ENCODE results near the gene TMEM50A. TPM values are rescaled to one million over a fixed set of nuclear protein-coding genes. Genes with fewer than 3 reads are reported as not detected.
"Not testable (repeated sequence)": the region's sequence is repeated elsewhere in the genome, so short reads cannot be mapped to it uniquely, and the experiment has no call there.

TMEM50A gene
- total RNA-seq, 4 donors from 2014 or later = 63.5 to 89.7 (median 77.2) TPM

- DNase-seq (ENCODE audit: low spot score in 2 of 2); intact Hi-C loops (cut with DNase I; ENCODE audit: low total_unique reads); H3K4me3 ChIP-seq (ENCODE audit: low read depth, poor library complexity, severe bottlenecking): not testable (repeated sequence)
- 65 to 76% methylated on average over 9 of the region's 9 CpGs for WGBS, 2 donors
Observed at GRCh38 chr1:25320314-25320938, 17.7 kb upstream of the TMEM50A start.

GRCh38 chr1:25322127-25322526 lies 16.0 kb upstream of the TMEM50A start:
- H3K4me3 ChIP-seq (ENCODE audit: low read depth, poor library complexity, severe bottlenecking); DNase-seq (ENCODE audit: low spot score in 2 of 2); intact Hi-C loops (cut with DNase I; ENCODE audit: low total_unique reads): not testable (repeated sequence)
- WGBS, 2 donors = 92% methylated on average over 9 of the region's 9 CpGs

GRCh38 chr1:25324407-25324806 lies 13.7 kb upstream of the TMEM50A start:
- 88 to 100% methylated on average over 1 to 3 of the region's 3 CpGs for WGBS, 2 donors
- intact Hi-C loops (cut with DNase I; ENCODE audit: low total_unique reads) = not testable (repeated sequence)

GRCh38 chr1:25327864-25328790 lies 10.0 kb upstream of the TMEM50A start:
- DNase-seq (ENCODE audit: low spot score in 2 of 2); H3K4me3 ChIP-seq (ENCODE audit: low read depth, poor library complexity, severe bottlenecking); intact Hi-C loops (cut with DNase I; ENCODE audit: low total_unique reads): not testable (repeated sequence)
- no CpG with 5 or more reads among the region's 17 CpGs for WGBS, 2 donors

More at GRCh38 chr1:25324407-25324806, 13.7 kb upstream of the TMEM50A start:
- DNase-seq (ENCODE audit: low spot score in 2 of 2); H3K4me3 ChIP-seq (ENCODE audit: low read depth, poor library complexity, severe bottlenecking): not testable (repeated sequence)

GRCh38 chr1:25328791-25329185 lies 9.3 kb upstream of the TMEM50A start:
- intact Hi-C loops (cut with DNase I; ENCODE audit: low total_unique reads) = not testable (repeated sequence)
- 51 to 63% methylated on average over 4 of the region's 4 CpGs for WGBS, 2 donors

GRCh38 chr1:25329336-25329735 lies 8.8 kb upstream of the TMEM50A start:
- intact Hi-C loops (cut with DNase I; ENCODE audit: low total_unique reads) = not testable (repeated sequence)
- 78 to 80% methylated on average over 5 of the region's 5 CpGs for WGBS, 2 donors

More at GRCh38 chr1:25328791-25329185, 9.3 kb upstream of the TMEM50A start:
- not testable (repeated sequence) for DNase-seq (ENCODE audit: low spot score in 2 of 2); H3K4me3 ChIP-seq (ENCODE audit: low read depth, poor library complexity, severe bottlenecking)

GRCh38 chr1:25329950-25330349 lies 8.2 kb upstream of the TMEM50A start:
- intact Hi-C loops (cut with DNase I; ENCODE audit: low total_unique reads); H3K4me3 ChIP-seq (ENCODE audit: low read depth, poor library complexity, severe bottlenecking); DNase-seq (ENCODE audit: low spot score in 2 of 2): not testable (repeated sequence)
- WGBS, 2 donors = 37 to 50% methylated on average over 5 of the region's 5 CpGs

More at GRCh38 chr1:25329336-25329735, 8.8 kb upstream of the TMEM50A start:
- DNase-seq (ENCODE audit: low spot score in 2 of 2); H3K4me3 ChIP-seq (ENCODE audit: low read depth, poor library complexity, severe bottlenecking): not testable (repeated sequence)

GRCh38 chr1:25336922-25337354 lies 1.2 kb upstream of the TMEM50A start:
- peak overlapping the region; percentile 45 for H3K4me3 ChIP-seq (ENCODE audit: low read depth, poor library complexity, severe bottlenecking)
- WGBS, 2 donors = 0% methylated on average over 6 to 15 of the region's 29 CpGs
- intact Hi-C loops (cut with DNase I; ENCODE audit: low total_unique reads); DNase-seq (ENCODE audit: low spot score in 2 of 2): not testable (repeated sequence)

GRCh38 chr1:25337483-25338187 lies 499 bp upstream of the TMEM50A start:
- WGBS, 2 donors = 1% methylated on average over 16 of the region's 39 CpGs; no CpG with 5 or more reads in 1 of the 2 donors
- intact Hi-C loops (cut with DNase I; ENCODE audit: low total_unique reads) = not testable (repeated sequence)

GRCh38 chr1:25338986-25339385 lies 852 bp downstream of the TMEM50A start:
- TF ChIP-seq POLR2A (IDR thresholded peaks at IDR 0.05) (no peak), CTCF (IDR thresholded peaks at IDR 0.05) (no peak)
- 0 to 2% methylated on average over 6 of the region's 6 CpGs for WGBS, 2 donors
- intact Hi-C loops (cut with DNase I; ENCODE audit: low total_unique reads) = no loop called here
- H3K4me3 ChIP-seq (ENCODE audit: low read depth, poor library complexity, severe bottlenecking) = peak overlapping the region; percentile 74
- no peak for DNase-seq (ENCODE audit: low spot score in 2 of 2)

More at GRCh38 chr1:25337483-25338187, 499 bp upstream of the TMEM50A start:
- DNase-seq (ENCODE audit: low spot score in 2 of 2) = peak in 1 of 2 donors; percentile 88
- peak overlapping the region; percentile 74 for H3K4me3 ChIP-seq (ENCODE audit: low read depth, poor library complexity, severe bottlenecking)

Data from lower leg skin (tissue), 4 donors.